GM21737 (cell line): ENCODE results near the gene DENND1C.

Experiments used
- ATAC-seq: cut with Tn5 transposase; IDR thresholded peaks from one replicate; pipeline ENCODE4 v1.9.1; 2021; ENCODE audit warnings: mild to moderate bottlenecking, moderate library complexity; ENCODE audit not compliant: unreplicated experiment

Gene DENND1C

GRCh38 chr19:6479836-6480398 is 1.7 kb downstream of the DENND1C start:
- no peak for ATAC-seq

GRCh38 chr19:6478815-6479214 is 2.8 kb downstream of the DENND1C start:
- no peak for ATAC-seq

- no peak for ATAC-seq
Measured at GRCh38 chr19:6476896-6477431, 4.6 kb downstream of the DENND1C start.

GRCh38 chr19:6476155-6476895 is 5.3 kb downstream of the DENND1C start:
- ATAC-seq: no peak

GRCh38 chr19:6475321-6476108 is 6.1 kb downstream of the DENND1C start:
- no peak for ATAC-seq

GRCh38 chr19:6473647-6474046 is 7.9 kb downstream of the DENND1C start:
- no peak for ATAC-seq

- ATAC-seq: no peak
Measured at GRCh38 chr19:6472713-6473112, 8.9 kb downstream of the DENND1C start.

- no peak for ATAC-seq
Measured at GRCh38 chr19:6471076-6471475, 10.5 kb downstream of the DENND1C start.

GRCh38 chr19:6470173-6470572 is 11.4 kb downstream of the DENND1C start:
- no peak for ATAC-seq

- no peak for ATAC-seq
Measured at GRCh38 chr19:6467384-6467783, 14.2 kb downstream of the DENND1C start.

GRCh38 chr19:6466526-6467248 is 14.9 kb downstream of the DENND1C start:
- no peak for ATAC-seq

- no peak for ATAC-seq
Measured at GRCh38 chr19:6465663-6466062, 15.9 kb downstream of the DENND1C start.

- no peak for ATAC-seq
Measured at GRCh38 chr19:6465006-6465405, 16.6 kb downstream of the DENND1C start.

GRCh38 chr19:6464070-6464873 is 17.3 kb downstream of the DENND1C start, which contains the start of gene CRB3:
TSS of gene CRB3 (plus strand) at chr19:6464271. CDS start at chr19:6464702, 431 bp downstream.
- no peak for ATAC-seq

GRCh38 chr19:6460099-6460884 is 21.3 kb downstream of the DENND1C start:
- ATAC-seq: peak; percentile 68

GRCh38 chr19:6459262-6460098 is 22.1 kb downstream of the DENND1C start, which contains the start of gene SLC25A23:
TSS of gene SLC25A23 (minus strand) at chr19:6459792. CDS start at chr19:6459628, 164 bp downstream.
- ATAC-seq: peak; percentile 27

- ATAC-seq: no peak
Measured at GRCh38 chr19:6458695-6459261, 22.8 kb downstream of the DENND1C start.
